Measurements from ENCODE around the gene ENPP6. TPM values are rescaled to one million over a fixed set of nuclear protein-coding genes. Genes with fewer than 3 reads are reported as not detected.

ENPP6 gene
- total and polyA plus RNA-seq, 2 experiments from 2014 or later: 0.11 TPM; not detected in 1

DNA sequence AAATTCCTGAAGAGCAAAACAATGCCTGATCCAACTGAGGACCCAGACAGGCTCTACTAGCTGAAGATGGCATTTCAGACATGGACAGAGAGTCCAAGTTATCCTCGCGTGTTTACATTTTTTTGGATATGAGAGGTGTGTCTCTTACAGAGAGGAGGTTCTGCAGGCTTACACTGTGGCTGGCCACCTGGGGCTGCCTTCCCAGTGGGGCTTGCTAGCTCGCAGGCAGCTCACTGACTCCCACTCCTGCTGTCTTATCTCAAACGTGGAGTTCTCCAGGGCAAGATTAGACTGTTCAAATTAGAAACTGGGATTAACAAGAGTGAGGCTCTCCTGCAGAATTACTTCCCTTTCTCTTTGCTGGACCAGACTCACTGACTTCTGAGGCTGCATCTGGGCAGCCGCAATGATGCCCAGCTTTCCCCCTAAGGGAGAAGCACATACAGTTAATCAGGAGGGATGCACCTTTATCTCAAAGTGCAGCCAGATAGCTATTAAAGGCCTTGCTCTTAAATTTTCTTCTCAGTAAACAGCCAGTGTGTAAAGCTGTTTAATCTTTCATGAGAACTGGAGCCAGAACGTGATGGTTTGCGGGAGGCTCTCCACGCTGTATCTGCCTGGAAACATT lies 123.0 kb downstream of the ENPP6 start:
- Histone ChIP-seq H4K20me1 (replicated peaks; ENCODE audit: insufficient read depth) (no peaks in the 10 kb centered on the region), H2AFZ (no peak overlapping the region; the same call in 1 of the 2 replicates), H3K27ac (ENCODE audit: low read depth) (no peak overlapping the region), H3K36me3 (ENCODE audit: insufficient read depth) (no peaks in the 10 kb centered on the region), H3K27me3 (ENCODE audit: insufficient read depth) (no peaks in the 10 kb centered on the region), H3K4me3 (no peak overlapping the region), H3K4me1 (ENCODE audit: insufficient read depth) (no peaks in the 10 kb centered on the region), H3F3A (replicated peaks; ENCODE audit: low read depth) (no peaks in the 10 kb centered on the region), H3K4me2 (no peak overlapping the region), H3K9me2 (ENCODE audit: insufficient read depth) (no peaks in the 10 kb centered on the region), H3K79me2 (replicated peaks; ENCODE audit: insufficient read depth) (no peaks in the 10 kb centered on the region)
- peaks cover 5% of the 10 kb centered on the region for H3K27me3 Mint-ChIP-seq (ENCODE audit: insufficient read depth, low read depth, poor library complexity)
- H3K4me3 Mint-ChIP-seq: no peak overlapping the region
- no peaks in the 10 kb centered on the region; the same call in 2 of the 3 replicates for H3K9me3 Mint-ChIP-seq
- no peak overlapping the region for H3K27ac Mint-ChIP-seq
- no peaks in the 10 kb centered on the region; the same call in 2 of the 3 replicates for H3K36me3 Mint-ChIP-seq (ENCODE audit: low read depth)
- peaks cover 7% of the 10 kb centered on the region; the same call in 1 of the 3 replicates for H3K4me1 Mint-ChIP-seq
- TF ChIP-seq CTCF (conservative IDR thresholded peaks at IDR 0.05; ENCODE audit: low read depth in 2 of 2): no peak
- no peak for TF ChIP-seq JUNB (IDR thresholded peaks at IDR 0.05; ENCODE audit: unreplicated experiment)
- TF ChIP-seq, protein P1, sequence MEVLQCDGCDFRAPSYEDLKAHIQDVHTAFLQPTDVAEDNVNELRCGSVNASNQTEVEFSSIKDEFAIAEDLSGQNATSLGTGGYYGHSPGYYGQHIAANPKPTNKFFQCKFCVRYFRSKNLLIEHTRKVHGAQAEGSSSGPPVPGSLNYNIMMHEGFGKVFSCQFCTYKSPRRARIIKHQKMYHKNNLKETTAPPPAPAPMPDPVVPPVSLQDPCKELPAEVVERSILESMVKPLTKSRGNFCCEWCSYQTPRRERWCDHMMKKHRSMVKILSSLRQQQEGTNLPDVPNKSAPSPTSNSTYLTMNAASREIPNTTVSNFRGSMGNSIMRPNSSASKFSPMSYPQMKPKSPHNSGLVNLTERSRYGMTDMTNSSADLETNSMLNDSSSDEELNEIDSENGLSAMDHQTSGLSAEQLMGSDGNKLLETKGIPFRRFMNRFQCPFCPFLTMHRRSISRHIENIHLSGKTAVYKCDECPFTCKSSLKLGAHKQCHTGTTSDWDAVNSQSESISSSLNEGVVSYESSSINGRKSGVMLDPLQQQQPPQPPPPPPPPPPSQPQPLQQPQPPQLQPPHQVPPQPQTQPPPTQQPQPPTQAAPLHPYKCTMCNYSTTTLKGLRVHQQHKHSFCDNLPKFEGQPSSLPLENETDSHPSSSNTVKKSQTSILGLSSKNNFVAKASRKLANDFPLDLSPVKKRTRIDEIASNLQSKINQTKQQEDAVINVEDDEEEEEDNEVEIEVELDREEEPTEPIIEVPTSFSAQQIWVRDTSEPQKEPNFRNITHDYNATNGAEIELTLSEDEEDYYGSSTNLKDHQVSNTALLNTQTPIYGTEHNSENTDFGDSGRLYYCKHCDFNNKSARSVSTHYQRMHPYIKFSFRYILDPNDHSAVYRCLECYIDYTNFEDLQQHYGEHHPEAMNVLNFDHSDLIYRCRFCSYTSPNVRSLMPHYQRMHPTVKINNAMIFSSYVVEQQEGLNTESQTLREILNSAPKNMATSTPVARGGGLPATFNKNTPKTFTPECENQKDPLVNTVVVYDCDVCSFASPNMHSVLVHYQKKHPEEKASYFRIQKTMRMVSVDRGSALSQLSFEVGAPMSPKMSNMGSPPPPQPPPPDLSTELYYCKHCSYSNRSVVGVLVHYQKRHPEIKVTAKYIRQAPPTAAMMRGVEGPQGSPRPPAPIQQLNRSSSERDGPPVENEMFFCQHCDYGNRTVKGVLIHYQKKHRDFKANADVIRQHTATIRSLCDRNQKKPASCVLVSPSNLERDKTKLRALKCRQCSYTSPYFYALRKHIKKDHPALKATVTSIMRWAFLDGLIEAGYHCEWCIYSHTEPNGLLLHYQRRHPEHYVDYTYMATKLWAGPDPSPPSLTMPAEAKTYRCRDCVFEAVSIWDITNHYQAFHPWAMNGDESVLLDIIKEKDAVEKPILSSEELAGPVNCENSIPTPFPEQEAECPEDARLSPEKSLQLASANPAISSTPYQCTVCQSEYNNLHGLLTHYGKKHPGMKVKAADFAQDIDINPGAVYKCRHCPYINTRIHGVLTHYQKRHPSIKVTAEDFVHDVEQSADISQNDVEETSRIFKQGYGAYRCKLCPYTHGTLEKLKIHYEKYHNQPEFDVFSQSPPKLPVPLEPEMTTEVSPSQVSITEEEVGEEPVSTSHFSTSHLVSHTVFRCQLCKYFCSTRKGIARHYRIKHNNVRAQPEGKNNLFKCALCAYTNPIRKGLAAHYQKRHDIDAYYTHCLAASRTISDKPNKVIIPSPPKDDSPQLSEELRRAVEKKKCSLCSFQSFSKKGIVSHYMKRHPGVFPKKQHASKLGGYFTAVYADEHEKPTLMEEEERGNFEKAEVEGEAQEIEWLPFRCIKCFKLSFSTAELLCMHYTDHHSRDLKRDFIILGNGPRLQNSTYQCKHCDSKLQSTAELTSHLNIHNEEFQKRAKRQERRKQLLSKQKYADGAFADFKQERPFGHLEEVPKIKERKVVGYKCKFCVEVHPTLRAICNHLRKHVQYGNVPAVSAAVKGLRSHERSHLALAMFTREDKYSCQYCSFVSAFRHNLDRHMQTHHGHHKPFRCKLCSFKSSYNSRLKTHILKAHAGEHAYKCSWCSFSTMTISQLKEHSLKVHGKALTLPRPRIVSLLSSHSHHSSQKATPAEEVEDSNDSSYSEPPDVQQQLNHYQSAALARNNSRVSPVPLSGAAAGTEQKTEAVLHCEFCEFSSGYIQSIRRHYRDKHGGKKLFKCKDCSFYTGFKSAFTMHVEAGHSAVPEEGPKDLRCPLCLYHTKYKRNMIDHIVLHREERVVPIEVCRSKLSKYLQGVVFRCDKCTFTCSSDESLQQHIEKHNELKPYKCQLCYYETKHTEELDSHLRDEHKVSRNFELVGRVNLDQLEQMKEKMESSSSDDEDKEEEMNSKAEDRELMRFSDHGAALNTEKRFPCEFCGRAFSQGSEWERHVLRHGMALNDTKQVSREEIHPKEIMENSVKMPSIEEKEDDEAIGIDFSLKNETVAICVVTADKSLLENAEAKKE (CRISPR knock-in tag; IDR thresholded peaks at IDR 0.05): no peak
- TF ChIP-seq STAT1 (IDR thresholded peaks at IDR 0.05; ENCODE audit: unreplicated experiment): no peak
- no peak for TF ChIP-seq NANOG (IDR thresholded peaks at IDR 0.05; ENCODE audit: borderline replicate concordance)
- no peak for ATAC-seq
- no peak for DNase-seq (ENCODE audit: low spot score)
